Measurements from ENCODE around the gene CFAP410. TPM values are rescaled to one million over a fixed set of nuclear protein-coding genes. Genes with fewer than 3 reads are reported as not detected.

CFAP410 gene
- total RNA-seq, 2 donors from 2014 or later: 62.5 to 71.3 TPM

DNA sequence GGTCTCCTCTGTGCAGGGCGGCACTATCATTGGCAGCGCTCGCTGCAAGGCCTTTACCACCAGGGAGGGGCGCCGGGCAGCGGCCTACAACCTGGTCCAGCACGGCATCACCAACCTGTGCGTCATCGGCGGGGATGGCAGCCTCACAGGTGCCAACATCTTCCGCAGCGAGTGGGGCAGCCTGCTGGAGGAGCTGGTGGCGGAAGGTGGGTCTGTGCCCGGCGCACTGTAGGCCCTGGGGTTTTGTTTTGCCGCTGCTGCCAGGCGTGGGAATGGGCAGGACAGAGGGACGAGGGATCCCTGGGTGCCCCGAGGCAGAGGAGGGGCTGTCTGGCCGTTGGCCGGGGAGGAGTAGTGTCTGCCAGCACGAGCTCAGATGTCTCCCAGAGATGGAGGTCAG lies 27.1 kb downstream of the CFAP410 start:
- H3K36me3 ChIP-seq: peaks cover 14 to 16% of the 10 kb centered on the region in 2 donors
- TF ChIP-seq, protein P1, sequence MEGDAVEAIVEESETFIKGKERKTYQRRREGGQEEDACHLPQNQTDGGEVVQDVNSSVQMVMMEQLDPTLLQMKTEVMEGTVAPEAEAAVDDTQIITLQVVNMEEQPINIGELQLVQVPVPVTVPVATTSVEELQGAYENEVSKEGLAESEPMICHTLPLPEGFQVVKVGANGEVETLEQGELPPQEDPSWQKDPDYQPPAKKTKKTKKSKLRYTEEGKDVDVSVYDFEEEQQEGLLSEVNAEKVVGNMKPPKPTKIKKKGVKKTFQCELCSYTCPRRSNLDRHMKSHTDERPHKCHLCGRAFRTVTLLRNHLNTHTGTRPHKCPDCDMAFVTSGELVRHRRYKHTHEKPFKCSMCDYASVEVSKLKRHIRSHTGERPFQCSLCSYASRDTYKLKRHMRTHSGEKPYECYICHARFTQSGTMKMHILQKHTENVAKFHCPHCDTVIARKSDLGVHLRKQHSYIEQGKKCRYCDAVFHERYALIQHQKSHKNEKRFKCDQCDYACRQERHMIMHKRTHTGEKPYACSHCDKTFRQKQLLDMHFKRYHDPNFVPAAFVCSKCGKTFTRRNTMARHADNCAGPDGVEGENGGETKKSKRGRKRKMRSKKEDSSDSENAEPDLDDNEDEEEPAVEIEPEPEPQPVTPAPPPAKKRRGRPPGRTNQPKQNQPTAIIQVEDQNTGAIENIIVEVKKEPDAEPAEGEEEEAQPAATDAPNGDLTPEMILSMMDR (IDR thresholded peaks at IDR 0.05): no peak
- TF ChIP-seq POLR2AphosphoS5 (IDR thresholded peaks at IDR 0.05) (no peak), POLR2A (IDR thresholded peaks at IDR 0.05) (no peak)
- WGBS: 89% methylated on average over 22 of the region's 22 CpGs
- H3K4me3 ChIP-seq: no peak overlapping the region
- no peaks in the 10 kb centered on the region for H3K9me3 ChIP-seq
- intact Hi-C loops (cut with DNase I): no loop called here
- H3K27ac ChIP-seq: no peak overlapping the region
- no peaks in the 10 kb centered on the region for H3K27me3 ChIP-seq (replicated peaks; ENCODE audit: insufficient read depth)
- H3K4me1 ChIP-seq (replicated peaks): no peaks in the 10 kb centered on the region
- no peak for DNase-seq (ENCODE audit: low spot score)

DNA sequence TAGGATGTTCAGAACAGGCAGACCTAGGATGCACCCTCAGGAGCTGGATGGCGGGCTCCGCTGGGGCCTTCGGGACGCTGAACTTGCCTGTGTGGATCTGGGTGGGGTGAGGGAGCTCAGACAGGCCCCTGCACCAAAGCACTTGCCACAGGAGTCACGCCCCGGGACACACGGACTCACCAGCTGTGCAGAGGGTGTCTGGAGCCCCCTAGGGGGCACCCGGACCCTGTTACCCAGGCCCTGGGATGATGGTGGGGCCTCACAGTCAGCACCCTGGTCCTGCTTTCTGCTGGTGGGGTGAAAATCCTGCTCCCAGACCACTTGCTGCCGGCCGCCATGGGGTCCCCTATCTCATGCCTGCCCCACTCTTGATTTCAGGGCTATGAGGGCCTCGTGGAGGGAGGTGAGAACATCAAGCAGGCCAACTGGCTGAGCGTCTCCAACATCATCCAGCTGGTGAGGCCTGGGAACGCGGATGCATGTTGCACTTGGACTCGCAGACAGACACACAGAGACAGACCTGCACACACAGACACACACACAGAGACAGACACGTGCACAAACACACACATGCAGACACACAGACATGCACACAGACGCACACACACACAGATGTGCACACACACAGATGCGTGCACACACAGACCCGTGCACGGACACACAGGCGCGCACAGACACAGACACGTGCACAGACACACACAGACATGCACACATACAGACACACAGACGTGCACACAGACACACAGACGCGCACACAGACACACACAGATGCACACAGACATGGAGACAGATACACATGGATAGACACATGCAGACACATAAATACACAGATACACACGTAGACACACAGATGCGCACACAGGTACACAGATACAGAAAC lies 28.3 kb downstream of the CFAP410 start:
- intact Hi-C loops (cut with DNase I): no loop called here
- WGBS: 83% methylated on average over 28 of the region's 28 CpGs
- no peaks in the 10 kb centered on the region for H3K4me1 ChIP-seq (replicated peaks)
- no peaks in the 10 kb centered on the region for H3K27me3 ChIP-seq (replicated peaks; ENCODE audit: insufficient read depth)
- DNase-seq (ENCODE audit: low spot score): no peak
- H3K9me3 ChIP-seq: no peaks in the 10 kb centered on the region
- no peak for TF ChIP-seq POLR2A (IDR thresholded peaks at IDR 0.05)
- TF ChIP-seq POLR2AphosphoS5 (IDR thresholded peaks at IDR 0.05): no peak
- TF ChIP-seq, protein P1 (IDR thresholded peaks at IDR 0.05): no peak
- H3K36me3 ChIP-seq: peaks cover 14 to 16% of the 10 kb centered on the region in 2 donors
- no peak overlapping the region for H3K27ac ChIP-seq
- H3K4me3 ChIP-seq: no peak overlapping the region

DNA sequence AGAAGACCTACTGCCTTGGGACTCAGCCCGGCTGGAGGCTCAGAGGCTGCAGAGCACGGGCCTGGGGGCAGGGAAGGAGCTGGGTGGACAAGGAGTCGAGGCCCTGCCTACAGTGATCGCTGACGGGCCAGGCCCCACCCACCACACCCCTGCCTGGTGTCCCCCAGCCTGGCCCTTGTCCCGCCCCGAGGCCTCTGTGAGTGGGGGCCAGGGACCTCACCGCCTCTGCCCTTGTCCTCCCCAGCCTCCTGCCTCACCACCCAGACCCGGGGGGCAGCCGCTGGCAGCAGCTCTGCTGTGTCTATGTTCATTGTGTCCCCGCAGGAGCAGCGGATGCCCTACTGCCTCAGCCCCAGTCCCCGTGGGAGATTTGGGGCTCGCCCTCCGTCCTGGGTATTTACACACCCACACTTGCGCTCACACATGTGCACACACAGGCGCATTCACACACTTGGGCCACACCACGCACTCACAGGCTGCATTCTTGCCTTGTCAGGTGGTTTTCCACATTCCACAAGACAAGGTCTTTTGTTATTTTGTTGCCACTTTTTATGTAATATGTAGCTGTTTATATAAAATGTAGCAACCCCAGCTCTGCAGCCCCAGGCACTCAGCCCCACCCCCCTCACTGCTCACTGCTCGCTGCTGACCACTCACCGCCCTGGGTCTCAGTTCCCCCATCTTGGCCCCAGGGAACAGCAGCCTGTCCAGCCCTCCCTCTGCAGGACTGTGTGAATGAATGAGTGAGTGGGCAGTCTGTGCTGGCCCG lies 32.1 kb downstream of the CFAP410 start:
- Histone ChIP-seq H3K36me3 (peaks cover 0 to 5% of the 10 kb centered on the region in 2 donors), H3K4me1 (replicated peaks) (no peaks in the 10 kb centered on the region), H3K4me3 (no peak overlapping the region), H3K9me3 (no peaks in the 10 kb centered on the region), H3K27me3 (replicated peaks; ENCODE audit: insufficient read depth) (no peaks in the 10 kb centered on the region), H3K27ac (no peak overlapping the region)
- TF ChIP-seq POLR2AphosphoS5 (IDR thresholded peaks at IDR 0.05) (no peak), POLR2A (IDR thresholded peaks at IDR 0.05) (no peak)
- TF ChIP-seq, protein P1 (IDR thresholded peaks at IDR 0.05): no peak
- no peak for DNase-seq (ENCODE audit: low spot score)
- WGBS: 77% methylated on average over 19 of the region's 21 CpGs
- intact Hi-C loops (cut with DNase I): no loop called here

GRCh38 chr21:44305691-44306090 lies 33.5 kb downstream of the CFAP410 start:
- intact Hi-C loops (cut with DNase I): no loop called here
- H3K4me1 ChIP-seq (replicated peaks): peaks cover 8% of the 10 kb centered on the region
- 77% methylated on average over 9 of the region's 9 CpGs for WGBS

More at GRCh38 chr21:44305691-44306090, 33.5 kb downstream of the CFAP410 start:
- H3K27ac ChIP-seq: no peak overlapping the region
- no peak for DNase-seq (ENCODE audit: low spot score)
- no peak overlapping the region for H3K4me3 ChIP-seq
- H3K27me3 ChIP-seq (replicated peaks; ENCODE audit: insufficient read depth): no peaks in the 10 kb centered on the region
- no peaks in the 10 kb centered on the region for H3K36me3 ChIP-seq
- TF ChIP-seq POLR2A (IDR thresholded peaks at IDR 0.05): no peak
- TF ChIP-seq POLR2AphosphoS5 (IDR thresholded peaks at IDR 0.05): no peak
- TF ChIP-seq, protein P1 (IDR thresholded peaks at IDR 0.05): no peak
- H3K9me3 ChIP-seq: no peaks in the 10 kb centered on the region

Data from prostate gland (tissue), 2 donors.